ENCODE results near the gene TMEM143.

Gene TMEM143

DNA sequence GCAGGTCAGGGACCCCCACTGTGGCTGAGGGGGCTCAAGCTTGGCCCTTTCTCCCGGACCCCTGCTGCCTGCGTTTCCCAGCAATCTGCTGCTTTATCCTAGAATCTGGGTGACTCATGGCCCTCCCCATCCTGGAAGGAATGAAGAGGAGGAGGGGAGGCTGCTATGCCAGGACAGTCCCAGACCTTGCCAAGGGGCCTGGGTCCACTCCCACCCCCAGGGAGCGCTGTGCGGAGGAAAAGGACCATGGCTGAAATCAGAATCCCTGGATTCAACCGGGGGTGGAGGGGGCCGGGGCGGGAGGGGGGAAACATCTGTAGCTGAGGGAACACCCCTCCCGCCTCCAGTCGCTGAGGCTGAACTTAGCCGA lies 73.4 kb downstream of the TMEM143 start:
- no peak for DNase-seq

DNA sequence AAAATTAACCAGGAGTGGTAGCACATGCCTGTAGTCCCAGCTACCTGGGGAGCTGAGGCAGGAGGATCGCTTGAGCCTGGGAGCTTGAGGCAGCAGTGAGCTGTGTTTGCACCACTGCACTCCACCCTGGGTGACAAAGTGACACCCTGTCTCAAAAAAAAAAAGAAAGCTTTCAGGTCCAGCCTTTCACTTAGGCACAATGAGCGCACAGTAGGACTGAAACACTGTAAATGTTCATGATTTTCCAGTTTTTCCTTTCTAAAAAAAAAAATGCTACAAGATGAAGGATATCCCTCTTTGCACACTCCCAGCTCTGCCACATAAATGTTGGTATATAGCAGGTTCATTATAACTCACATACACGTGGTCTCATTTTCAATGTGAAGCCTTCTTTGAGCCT lies 76.0 kb downstream of the TMEM143 start:
- DNase-seq, result no peak

DNA sequence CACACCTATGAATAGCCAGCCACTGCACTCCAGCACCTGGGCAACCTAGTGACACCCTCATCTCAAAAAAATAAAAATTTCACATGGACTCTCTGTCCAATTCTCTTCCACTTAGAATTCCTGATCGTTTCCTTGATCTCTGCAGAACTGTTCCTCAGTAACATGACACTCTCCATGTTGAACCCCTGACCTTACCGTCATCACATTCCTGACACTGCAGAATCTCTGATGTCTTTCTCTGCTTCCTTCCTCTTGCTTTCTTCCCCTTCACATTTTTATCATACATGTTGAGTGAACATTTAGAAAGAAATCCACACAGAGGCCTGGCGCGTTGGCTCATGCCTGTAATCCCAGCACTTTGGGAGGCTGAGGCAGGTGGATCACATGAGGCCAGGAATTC lies 78.8 kb downstream of the TMEM143 start:
- no peak for DNase-seq

DNA sequence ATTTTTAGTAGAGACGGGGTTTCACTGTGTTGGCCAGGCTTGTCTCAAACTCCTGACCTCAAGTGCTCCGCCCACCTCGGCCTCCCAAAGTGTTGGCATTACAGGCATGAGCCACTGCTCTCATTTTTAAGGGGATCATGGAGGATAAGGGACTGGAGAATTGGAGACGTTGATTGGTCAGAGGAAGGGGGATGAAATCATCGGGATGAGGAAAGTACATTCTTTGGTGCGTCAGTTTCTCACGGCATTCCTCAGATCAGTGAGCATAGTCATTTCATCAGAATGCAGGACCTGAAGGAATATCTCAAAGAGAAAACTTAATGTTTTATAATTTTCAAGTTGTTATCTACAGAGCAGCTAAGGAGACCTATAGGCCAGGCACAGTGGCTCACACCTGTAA lies 79.8 kb downstream of the TMEM143 start:
- no peak for DNase-seq
